Epithelial cell of proximal tubule (primary cell): ENCODE data around the gene ZNF680. TPM values are rescaled to one million over a fixed set of nuclear protein-coding genes. Genes with fewer than 3 reads are reported as not detected.

Experiments used
- DNase-seq: peaks from one replicate; pipeline ENCODE4 v3.0.0-alpha.2; 2011; ENCODE audit warnings: low read depth
- H3K4me3 ChIP-seq: 2 replicates; pipeline ENCODE4 v1.5.1; 2011; ENCODE audit warnings: low read depth, mild to moderate bottlenecking, low read length
- CTCF ChIP-seq: conservative IDR thresholded peaks from 2 replicates; pipeline ENCODE4 v1.5.1; 2012; ENCODE audit warnings: low read depth, mild to moderate bottlenecking, low read length
- total RNA-seq: library from RNA; depleted of rRNA; stranded (reverse); fragments of >200 nt; gene quantifications from 2 replicates; pipeline ENCODE4 v1.2.3, GENCODE V29; 2015

The ZNF680 gene
- total RNA-seq, result 8.1 and 13.1 TPM in 2 replicates

GRCh38 chr7:64562626-64563278 is at the start of gene ZNF680:
TSS of gene ZNF680 (minus strand) at chr7:64563071. CDS start at chr7:64562954, 117 bp downstream.
- DNase-seq, result peak; percentile 68
- no peak for TF ChIP-seq CTCF
- peak within 1 kb of the TSS; percentile 98 for H3K4me3 ChIP-seq

DNA sequence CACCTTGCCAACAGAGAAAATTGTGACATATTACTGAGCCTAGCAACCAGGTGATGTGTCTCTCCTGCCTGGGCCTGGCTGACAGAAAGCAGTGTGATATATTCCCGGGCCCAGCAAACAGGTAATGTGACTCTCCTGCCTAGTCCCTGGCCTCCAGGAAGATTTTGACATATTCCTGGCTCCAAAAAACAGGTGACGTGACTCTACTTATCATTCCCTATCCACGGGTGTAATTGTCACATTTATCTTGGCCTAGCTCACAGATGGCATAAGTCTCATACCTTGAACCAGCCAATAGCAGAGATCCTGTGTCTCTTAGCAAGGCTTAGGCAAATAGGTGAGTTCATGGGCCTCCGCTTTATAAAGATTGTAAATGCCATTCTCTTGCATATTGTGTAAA is 49.6 kb upstream of the ZNF680 start:
- TF ChIP-seq CTCF, result no peak
- no peak for DNase-seq
- H3K4me3 ChIP-seq, result no peak overlapping the region

DNA sequence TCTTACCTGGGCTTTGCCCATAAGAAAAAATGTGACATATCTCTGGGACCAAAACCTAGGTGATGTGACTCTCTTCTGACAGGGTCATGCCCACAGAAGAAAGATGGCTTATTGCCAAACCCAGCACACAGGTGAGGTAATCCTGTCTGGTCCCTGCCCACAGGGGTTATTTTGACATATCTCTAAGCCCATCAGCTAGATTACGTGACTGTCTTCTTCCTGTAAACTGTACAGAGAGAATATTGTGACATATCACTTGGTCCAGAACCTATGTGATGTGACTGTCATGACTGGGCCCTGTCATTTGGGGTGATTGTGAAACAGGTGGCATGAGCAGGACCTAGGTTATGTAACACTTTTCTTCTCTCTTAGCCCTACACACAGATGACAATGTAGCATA is 48.8 kb upstream of the ZNF680 start:
- TF ChIP-seq CTCF, result no peak
- no peak for DNase-seq
- H3K4me3 ChIP-seq, result no peak overlapping the region

- H3K4me3 ChIP-seq, result no peak overlapping the region
- TF ChIP-seq CTCF, result no peak
- DNase-seq, result no peak
Observed at GRCh38 chr7:64610997-64611396, 48.1 kb upstream of the ZNF680 start.

DNA sequence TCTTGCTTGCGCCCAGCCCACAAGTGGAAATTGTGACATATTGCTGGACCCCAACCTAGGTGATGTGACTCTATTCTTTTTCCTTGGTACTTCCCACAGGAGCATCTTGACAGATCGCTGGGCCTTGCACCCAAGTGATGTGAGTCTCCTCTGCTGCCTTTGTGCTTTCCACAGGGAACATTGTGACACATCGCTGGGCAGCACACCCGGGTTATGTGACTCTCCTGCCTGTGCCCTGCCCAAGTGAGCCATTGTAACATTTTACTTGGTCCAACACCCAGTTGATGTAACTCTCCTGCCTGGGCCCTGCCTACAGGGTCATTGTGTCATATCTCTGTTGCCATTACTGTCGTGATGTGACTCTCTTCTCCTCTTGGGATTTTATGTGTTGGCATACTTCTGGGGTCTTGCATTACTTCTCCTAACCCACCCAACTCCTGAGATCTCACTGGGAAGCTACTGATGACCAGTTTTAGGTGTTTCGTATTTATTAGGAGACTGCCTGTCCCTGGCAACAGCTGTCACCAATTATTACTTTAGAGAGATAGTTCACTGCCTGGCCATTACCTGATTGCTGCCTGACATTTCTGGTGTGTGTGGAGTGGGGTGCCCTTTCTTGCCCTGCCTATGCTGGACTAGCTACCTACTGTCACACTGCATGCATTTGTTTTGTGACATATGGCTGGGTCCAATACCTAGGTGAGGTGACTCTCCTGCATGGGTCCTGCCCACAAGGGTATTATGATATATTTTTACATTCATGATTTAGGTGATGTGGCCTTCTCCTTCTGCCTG is 45.4 kb upstream of the ZNF680 start:
- no peak for DNase-seq
- TF ChIP-seq CTCF, result no peak
- H3K4me3 ChIP-seq, result no peak overlapping the region

DNA sequence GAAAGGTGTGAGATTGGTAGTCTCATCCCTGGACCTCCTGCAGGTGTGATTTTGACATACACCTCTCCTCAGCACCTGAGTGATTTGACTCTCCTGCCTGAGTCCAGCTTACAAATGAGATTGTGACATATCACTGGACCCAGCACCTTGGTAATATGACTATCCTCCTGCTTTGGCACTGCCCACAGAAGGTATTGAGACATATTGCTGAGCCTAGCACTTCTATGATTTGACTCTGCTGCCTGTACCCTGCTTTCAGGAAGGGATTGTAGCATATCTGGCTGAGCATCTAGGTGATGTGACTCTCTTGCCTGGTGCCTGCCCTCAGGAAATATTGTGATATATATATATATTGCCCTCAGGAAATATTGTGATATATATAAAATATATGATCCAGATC is 43.5 kb upstream of the ZNF680 start:
- no peak overlapping the region for H3K4me3 ChIP-seq
- no peak for DNase-seq
- TF ChIP-seq CTCF, result no peak
